GM12865 (cell line): ENCODE data around the gene ADGRD1.

Experiments used
- DNase-seq: peaks from one replicate; pipeline ENCODE4 v3.0.0; 2010; ENCODE audit warnings: low read depth
- H3K4me3 ChIP-seq: 2 replicates; pipeline ENCODE4 v1.5.1; 2011; ENCODE audit warnings: mild to moderate bottlenecking, low read depth, low read length, control low read depth
- TF ChIP-seq, protein P1 (sequence below): IDR thresholded peaks from 2 replicates; pipeline ENCODE4 v1.5.1; 2011; ENCODE audit warnings: low read length, control low read depth, low read depth, inconsistent platforms; ENCODE audit not compliant: insufficient read depth; ENCODE audit errors: missing control alignments

ADGRD1 gene

DNA sequence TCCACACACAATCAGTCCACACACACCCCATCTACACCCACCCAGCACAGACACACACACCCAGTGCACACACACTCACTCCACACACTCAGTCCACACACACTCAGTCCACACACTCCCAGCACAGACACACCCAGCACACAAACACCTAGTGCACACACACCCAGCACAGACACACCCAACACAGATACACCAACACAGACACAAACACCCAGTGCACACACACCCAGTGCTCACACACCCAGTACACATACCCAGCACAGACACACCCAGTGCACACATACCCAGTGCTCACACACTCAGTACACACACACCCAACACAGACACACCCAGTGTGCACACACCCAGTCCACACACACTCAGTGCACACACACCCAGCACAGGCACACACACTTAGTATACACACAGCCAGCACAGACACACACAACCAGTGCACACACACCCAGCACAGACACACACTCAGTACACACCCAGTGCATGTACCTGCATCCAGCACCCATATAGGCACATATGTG, 63.8 kb downstream of the ADGRD1 start:
- DNase-seq = no peak
- TF ChIP-seq, protein P1, sequence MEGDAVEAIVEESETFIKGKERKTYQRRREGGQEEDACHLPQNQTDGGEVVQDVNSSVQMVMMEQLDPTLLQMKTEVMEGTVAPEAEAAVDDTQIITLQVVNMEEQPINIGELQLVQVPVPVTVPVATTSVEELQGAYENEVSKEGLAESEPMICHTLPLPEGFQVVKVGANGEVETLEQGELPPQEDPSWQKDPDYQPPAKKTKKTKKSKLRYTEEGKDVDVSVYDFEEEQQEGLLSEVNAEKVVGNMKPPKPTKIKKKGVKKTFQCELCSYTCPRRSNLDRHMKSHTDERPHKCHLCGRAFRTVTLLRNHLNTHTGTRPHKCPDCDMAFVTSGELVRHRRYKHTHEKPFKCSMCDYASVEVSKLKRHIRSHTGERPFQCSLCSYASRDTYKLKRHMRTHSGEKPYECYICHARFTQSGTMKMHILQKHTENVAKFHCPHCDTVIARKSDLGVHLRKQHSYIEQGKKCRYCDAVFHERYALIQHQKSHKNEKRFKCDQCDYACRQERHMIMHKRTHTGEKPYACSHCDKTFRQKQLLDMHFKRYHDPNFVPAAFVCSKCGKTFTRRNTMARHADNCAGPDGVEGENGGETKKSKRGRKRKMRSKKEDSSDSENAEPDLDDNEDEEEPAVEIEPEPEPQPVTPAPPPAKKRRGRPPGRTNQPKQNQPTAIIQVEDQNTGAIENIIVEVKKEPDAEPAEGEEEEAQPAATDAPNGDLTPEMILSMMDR = no peak
- no peak overlapping the region for H3K4me3 ChIP-seq

DNA sequence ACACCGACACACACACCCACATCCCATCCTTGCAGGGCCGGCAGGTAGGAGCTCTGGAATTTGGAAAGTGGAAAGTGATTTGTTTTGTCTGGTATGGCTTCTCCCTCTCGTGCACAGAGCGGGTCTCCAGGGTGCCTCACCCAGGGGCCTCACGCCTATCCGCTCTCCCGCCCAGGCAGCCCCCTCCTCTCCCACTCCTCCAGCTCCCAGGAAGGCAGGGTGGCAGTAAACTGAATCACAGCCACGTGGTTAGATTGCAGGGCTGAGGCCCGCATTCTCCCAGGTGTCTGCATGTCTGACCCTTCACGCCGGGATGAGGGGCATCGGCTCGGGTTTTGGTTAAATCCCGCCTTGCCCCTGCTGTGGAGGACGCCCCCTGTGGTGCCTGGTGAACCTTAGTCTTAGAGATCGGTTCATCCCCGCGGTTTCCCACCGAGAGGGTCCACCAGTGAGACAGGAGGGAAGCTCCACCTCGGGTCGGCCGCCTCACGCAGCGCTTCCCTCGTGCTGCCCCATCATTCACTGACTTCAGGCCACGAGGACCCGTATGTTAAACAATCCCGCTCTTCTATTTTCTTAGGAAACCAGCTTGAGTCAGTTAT, 64.4 kb downstream of the ADGRD1 start:
- no peak for DNase-seq
- H3K4me3 ChIP-seq = no peak overlapping the region
- TF ChIP-seq, protein P1 = no peak

DNA sequence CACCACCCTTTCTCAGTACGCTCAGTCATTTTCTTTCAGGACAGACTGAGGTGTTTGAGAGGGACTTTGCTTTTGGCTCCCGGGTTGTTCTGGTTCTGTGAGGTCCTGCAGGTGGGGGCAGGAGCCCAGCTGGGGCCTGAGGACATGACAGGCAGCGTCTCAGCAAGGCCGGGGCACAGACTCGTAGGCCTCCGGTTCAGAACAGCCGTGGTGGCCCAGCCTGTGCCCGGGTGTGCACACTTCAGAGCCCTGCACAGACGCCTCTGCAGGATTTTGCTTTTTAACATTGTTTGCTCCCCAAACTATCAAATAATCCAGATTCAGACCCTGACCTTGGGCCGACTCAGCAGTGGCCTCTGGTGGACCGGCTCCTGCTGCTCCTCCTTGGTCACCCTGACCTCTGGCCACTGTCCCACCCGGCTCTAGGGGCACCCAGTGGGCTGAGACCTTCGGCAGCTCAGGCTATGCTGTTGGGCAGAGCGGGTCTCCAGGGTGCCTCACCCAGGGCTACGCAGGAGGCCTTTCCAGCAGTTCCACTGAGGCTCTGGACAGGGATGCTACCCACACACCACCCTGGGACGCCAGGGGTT, 65.2 kb downstream of the ADGRD1 start:
- TF ChIP-seq, protein P1 = no peak
- H3K4me3 ChIP-seq = no peak overlapping the region
- DNase-seq = no peak

DNA sequence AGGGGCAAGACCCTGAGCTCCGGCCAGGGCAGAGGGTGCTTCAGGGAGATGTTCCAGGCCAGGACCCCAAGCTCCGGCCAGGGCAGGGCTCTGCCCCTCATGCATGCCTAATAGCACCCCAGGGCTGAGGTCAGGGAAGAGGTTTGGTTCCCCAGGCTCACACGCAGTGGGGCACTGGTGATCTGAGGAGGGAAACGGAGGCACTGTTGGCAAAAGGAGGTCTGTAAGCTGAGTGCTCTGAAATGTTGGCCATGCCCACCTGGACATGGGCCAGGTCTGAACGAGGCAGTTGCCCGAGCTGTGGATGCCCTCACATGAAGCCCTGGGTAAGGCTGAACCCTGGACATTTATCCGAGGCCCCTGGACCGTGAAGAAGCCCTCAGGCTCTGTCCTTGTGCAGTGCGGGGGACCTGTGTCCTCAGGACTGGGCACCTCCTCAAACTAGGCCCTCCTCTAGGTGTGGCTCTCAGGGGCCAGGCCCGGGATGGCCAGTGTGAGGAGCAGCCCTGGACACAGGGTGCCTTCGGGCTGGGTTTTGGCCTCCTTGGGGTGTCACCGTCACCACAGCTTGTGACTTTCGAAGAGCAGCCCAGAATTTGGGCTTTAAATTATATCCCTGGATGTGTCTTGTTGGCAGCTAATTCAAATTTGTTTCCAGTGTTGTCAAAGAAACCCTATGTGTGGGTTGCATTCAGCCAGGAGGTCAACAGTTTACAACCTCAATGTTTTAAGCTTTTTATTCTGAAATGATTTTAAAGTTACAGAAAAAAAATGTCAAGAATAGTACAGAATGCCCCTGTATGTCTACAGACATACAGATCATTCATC, 66.8 kb downstream of the ADGRD1 start:
- DNase-seq = no peak

DNA sequence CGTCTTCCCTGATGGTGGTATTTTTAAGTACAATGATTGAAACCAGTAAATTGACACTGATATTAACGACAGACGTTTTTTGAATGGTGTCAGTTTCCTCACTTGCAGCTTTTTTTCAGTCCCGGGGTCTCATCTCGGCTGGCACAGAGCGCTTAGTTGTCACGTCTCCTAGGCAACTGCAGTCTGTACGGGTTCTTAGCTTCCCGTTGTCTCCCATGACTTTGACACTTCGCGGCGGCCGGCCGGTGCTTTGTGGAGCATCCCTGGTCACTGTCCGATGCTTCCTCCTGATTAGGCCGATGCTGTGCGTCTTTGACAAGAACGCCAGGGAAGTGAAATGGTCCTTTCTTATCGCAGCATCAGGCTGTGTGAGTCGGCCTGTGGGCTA, 67.4 kb downstream of the ADGRD1 start:
- TF ChIP-seq, protein P1 = no peak
- DNase-seq = no peak
- H3K4me3 ChIP-seq = no peak overlapping the region

More for the DNA sequence above, 66.8 kb downstream of the ADGRD1 start:
- H3K4me3 ChIP-seq = no peak overlapping the region
- TF ChIP-seq, protein P1 = no peak

DNA sequence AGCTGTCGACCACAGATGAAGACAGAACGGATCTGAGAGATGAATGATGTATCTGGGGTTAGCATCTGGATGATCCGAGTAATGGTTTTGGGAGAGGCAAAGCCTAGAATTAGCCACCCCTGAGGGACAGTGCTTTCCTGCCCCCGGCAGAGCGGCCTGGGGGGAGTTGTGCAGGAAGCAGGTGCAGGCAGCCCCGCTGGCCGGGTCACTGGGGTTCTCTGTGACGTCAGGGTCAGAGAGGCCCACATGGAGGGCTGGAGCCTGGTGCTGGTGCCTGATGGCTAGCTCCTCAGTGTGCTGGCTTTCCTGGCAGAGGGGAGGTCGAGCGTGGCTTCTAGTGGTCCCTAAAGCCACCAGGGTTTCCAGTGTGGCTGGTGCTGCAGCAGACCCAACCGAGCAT, 70.3 kb downstream of the ADGRD1 start:
- TF ChIP-seq, protein P1 = no peak
- DNase-seq = no peak
- H3K4me3 ChIP-seq = no peak overlapping the region
